C4-2B (cell line): ENCODE results near the gene PEA15.

ENCODE experiments used
- CTCF ChIP-seq: fragments of 450-650 bp; conservative IDR thresholded peaks from 2 replicates; pipeline ENCODE4 v1.5.1; 2017; ENCODE audit warnings: mild to moderate bottlenecking
- ZFX ChIP-seq: fragments of 450-650 bp; IDR thresholded peaks from 2 replicates; pipeline ENCODE4 v1.6.1; 2017

- TF ChIP-seq CTCF (no peak), ZFX (no peak)
Observed at GRCh38 chr1:160168609-160169369, 36.4 kb upstream of the PEA15 start.
